Thoracic aorta (tissue), 2 donors: ENCODE results near the gene DBR1. TPM values are rescaled to one million over a fixed set of nuclear protein-coding genes. Genes with fewer than 3 reads are reported as not detected.

Experiments
- ATAC-seq: fragments of 150-250 bp; one replicate; pipeline ENCODE4 v1.8.0; 2017; ENCODE audit warnings: low read depth; ENCODE audit not compliant: insufficient number of reproducible peaks, low FRiP score
- DNase-seq: peaks from one replicate; pipeline ENCODE4 v3.0.0-alpha.2; 2020; ENCODE audit warnings: low spot score
- H3K27ac ChIP-seq, 2 donors: fragments of 200-600 bp; sonication (generic); 1 replicate in 1 of 2; 2 replicates in 1 of 2; pipeline ENCODE4 v1.5.1; 2016; ENCODE audit warnings: mild to moderate bottlenecking in 2 of 2, moderate library complexity in 2 of 2
- H3K27me3 ChIP-seq: fragments of 200-600 bp; sonication (generic); replicated peaks from 2 replicates; pipeline ENCODE4 v1.6.0; 2016; ENCODE audit warnings: mild to moderate bottlenecking; ENCODE audit not compliant: insufficient read depth
- H3K36me3 ChIP-seq: fragments of 200-600 bp; sonication (generic); one replicate; pipeline ENCODE4 v1.5.1; 2016
- H3K4me1 ChIP-seq, 2 donors: fragments of 200-600 bp; sonication (generic); 1 replicate in 1 of 2; 2 replicates in 1 of 2; pipeline versions ENCODE4 v1.5.1 to v1.6.0; 2016; ENCODE audit warnings: low read depth in 2 of 2, mild to moderate bottlenecking in 1 of 2; ENCODE audit not compliant: control insufficient read depth in 1 of 2
- H3K4me3 ChIP-seq: fragments of 200-600 bp; sonication (generic); 2 replicates; pipeline ENCODE4 v1.5.1; 2016; ENCODE audit warnings: mild to moderate bottlenecking
- H3K9me3 ChIP-seq: fragments of 200-600 bp; sonication (generic); 2 replicates; pipeline ENCODE4 v1.5.1; 2016
- CTCF ChIP-seq: fragments of 200-600 bp; sonication (generic); IDR thresholded peaks from one replicate; pipeline ENCODE4 v1.5.1; 2019; ENCODE audit warnings: antibody characterized with exemption
- total RNA-seq, 2 donors: library from RNA; depleted of rRNA; stranded (reverse); fragments of >200 nt; gene quantifications; one replicate each; pipeline versions ENCODE4 v1.1.0 to v1.2.3, GENCODE V29; 2016

DBR1 gene
- total RNA-seq, 2 donors from 2014 or later, result 9.9 to 12.6 TPM

- ATAC-seq, result no peak
- H3K9me3 ChIP-seq, result no peaks in the 10 kb centered on the region
- no peaks in the 10 kb centered on the region for H3K27me3 ChIP-seq
- H3K4me1 ChIP-seq, result peaks cover 7 to 18% of the 10 kb centered on the region in 2 donors
- H3K4me3 ChIP-seq, result no peak overlapping the region
- no peak overlapping the region for H3K27ac ChIP-seq
- no peak for DNase-seq
- no peak for TF ChIP-seq CTCF
- no peaks in the 10 kb centered on the region for H3K36me3 ChIP-seq
Observed at GRCh38 chr3:138203938-138204337, 29.2 kb upstream of the DBR1 start.

- H3K9me3 ChIP-seq, result no peaks in the 10 kb centered on the region
- no peaks in the 10 kb centered on the region for H3K27me3 ChIP-seq
- no peak overlapping the region for H3K27ac ChIP-seq
- no peak for DNase-seq
- H3K36me3 ChIP-seq, result no peaks in the 10 kb centered on the region
- H3K4me3 ChIP-seq, result no peak overlapping the region
- no peak for ATAC-seq
- no peak for TF ChIP-seq CTCF
- peaks cover 7 to 18% of the 10 kb centered on the region in 2 donors for H3K4me1 ChIP-seq
Observed at GRCh38 chr3:138202945-138203701, 28.4 kb upstream of the DBR1 start.

- no peak for TF ChIP-seq CTCF
- no peaks in the 10 kb centered on the region for H3K36me3 ChIP-seq
- no peaks in the 10 kb centered on the region for H3K27me3 ChIP-seq
- ATAC-seq, result no peak
- H3K4me3 ChIP-seq, result no peak overlapping the region
- DNase-seq, result no peak
- no peaks in the 10 kb centered on the region for H3K9me3 ChIP-seq
- no peak overlapping the region for H3K27ac ChIP-seq
- H3K4me1 ChIP-seq, result peaks cover 7 to 13% of the 10 kb centered on the region in 2 donors
Observed at GRCh38 chr3:138200424-138200823, 25.7 kb upstream of the DBR1 start.

GRCh38 chr3:138199851-138200250 is 25.1 kb upstream of the DBR1 start:
- Histone ChIP-seq H3K9me3 (no peaks in the 10 kb centered on the region), H3K4me1 (peaks cover 7 to 13% of the 10 kb centered on the region in 2 donors), H3K27ac (no peak overlapping the region), H3K4me3 (no peak overlapping the region), H3K27me3 (no peaks in the 10 kb centered on the region), H3K36me3 (no peaks in the 10 kb centered on the region)
- TF ChIP-seq CTCF, result no peak
- DNase-seq (no peak), ATAC-seq (no peak)

GRCh38 chr3:138197524-138197923 is 22.8 kb upstream of the DBR1 start:
- no peaks in the 10 kb centered on the region for H3K27me3 ChIP-seq
- TF ChIP-seq CTCF, result no peak
- DNase-seq (no peak), ATAC-seq (no peak)
- no peak overlapping the region for H3K27ac ChIP-seq
- H3K4me1 ChIP-seq, result no peaks in the 10 kb centered on the region
- no peak overlapping the region for H3K4me3 ChIP-seq
- H3K36me3 ChIP-seq, result no peaks in the 10 kb centered on the region
- no peaks in the 10 kb centered on the region for H3K9me3 ChIP-seq
